GM12872 (cell line): ENCODE data around the gene KLHDC2.

Experiments
- TF ChIP-seq, protein P1 (sequence below): IDR thresholded peaks from 3 replicates; pipeline ENCODE4 v1.5.1; 2011; ENCODE audit warnings: low read depth, mild to moderate bottlenecking, low read length, moderate library complexity; ENCODE audit not compliant: insufficient read depth

The KLHDC2 gene

DNA sequence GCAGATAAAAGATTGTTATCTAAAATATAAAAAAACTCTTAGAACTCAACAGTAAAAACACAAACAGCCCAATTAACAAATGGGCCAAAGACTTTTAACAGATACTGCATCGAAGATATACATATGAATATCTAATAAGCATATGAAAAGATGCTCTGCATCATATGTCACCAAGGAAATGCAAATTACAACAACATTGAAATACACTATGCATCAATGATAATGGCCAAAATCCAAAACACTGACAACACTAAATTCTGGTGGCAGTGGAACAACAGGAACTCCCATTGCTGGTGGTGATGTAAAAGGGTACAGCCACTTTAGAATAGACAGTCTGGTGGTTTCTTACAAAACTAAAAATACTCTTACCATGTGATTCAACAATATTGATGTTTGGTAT is 40.8 kb downstream of the KLHDC2 start:
- TF ChIP-seq, protein P1, sequence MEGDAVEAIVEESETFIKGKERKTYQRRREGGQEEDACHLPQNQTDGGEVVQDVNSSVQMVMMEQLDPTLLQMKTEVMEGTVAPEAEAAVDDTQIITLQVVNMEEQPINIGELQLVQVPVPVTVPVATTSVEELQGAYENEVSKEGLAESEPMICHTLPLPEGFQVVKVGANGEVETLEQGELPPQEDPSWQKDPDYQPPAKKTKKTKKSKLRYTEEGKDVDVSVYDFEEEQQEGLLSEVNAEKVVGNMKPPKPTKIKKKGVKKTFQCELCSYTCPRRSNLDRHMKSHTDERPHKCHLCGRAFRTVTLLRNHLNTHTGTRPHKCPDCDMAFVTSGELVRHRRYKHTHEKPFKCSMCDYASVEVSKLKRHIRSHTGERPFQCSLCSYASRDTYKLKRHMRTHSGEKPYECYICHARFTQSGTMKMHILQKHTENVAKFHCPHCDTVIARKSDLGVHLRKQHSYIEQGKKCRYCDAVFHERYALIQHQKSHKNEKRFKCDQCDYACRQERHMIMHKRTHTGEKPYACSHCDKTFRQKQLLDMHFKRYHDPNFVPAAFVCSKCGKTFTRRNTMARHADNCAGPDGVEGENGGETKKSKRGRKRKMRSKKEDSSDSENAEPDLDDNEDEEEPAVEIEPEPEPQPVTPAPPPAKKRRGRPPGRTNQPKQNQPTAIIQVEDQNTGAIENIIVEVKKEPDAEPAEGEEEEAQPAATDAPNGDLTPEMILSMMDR, result no peak

DNA sequence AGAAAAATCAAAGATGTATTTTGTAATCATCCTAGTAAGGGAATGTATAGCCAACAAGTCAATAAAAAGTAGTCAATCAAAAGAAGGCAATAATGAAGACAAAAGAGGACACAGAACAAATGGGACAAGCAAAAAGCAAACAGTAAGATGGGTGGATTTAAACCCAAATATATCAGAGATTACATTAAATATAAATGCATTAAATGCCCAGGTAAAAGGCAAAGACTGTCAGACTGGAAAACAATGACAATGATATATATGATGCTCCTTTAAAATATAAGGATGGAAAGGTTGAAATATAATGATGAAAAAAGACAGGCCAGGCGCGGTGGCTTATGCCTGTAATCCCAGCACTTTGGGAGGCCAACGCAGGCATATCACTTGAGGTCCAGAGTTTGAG is 48.9 kb downstream of the KLHDC2 start:
- TF ChIP-seq, protein P1, result no peak

- TF ChIP-seq, protein P1, result no peak
Measured at GRCh38 chr14:49820176-49820575, 52.2 kb downstream of the KLHDC2 start.

DNA sequence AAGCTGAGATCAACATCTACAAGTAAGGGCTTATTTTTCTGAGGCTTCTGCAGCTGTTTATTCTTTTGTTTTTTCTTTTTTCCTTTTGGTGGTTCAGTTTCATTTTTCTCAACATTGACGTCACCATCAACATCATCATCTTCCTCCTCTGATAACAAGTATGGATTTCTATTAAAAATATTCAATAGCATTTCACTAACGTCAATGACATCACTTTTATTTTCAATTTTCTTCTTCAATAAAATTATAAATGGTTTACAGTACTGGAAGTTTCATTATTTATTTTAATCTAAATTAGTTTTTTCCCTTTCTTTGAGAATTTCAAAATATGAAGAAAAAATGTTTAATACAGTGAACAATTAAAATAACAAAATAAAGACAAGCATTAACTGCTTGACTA is 60.7 kb downstream of the KLHDC2 start:
- TF ChIP-seq, protein P1, result no peak
